NCI-H146 treated with DMSO at 0.1 percent for 48 hours (cell line): Measurements from ENCODE around the gene DCAF10.
"Not testable (repeated sequence)": the region's sequence is repeated elsewhere in the genome, so short reads cannot be mapped to it uniquely, and the experiment has no call there.

Experiments
- DNase-seq: peaks from one replicate; lab custom pipeline; 2025; ENCODE audit not compliant: unreplicated experiment; lab: John Stamatoyannopoulos, UW

The DCAF10 gene

DNA sequence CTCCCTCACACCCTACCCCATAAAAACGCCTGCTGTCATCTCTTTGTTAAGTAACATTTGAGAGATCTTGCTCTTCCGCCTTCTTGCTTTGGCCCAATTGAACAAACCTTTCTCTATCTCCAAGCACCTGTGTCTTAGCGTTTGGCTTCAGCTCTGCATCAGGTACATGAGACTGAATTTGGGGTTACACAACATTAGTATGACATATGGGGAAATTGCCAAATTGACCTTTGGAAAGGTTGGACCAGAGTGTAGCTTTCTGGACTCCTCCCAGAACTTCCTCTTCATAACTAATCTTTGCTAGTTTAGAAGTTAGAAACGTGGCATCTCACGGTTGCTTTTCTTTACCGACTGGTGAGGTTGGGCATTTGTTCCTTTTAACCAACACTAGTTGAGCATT, 12.3 kb upstream of the DCAF10 start:
- DNase-seq, result no peak

DNA sequence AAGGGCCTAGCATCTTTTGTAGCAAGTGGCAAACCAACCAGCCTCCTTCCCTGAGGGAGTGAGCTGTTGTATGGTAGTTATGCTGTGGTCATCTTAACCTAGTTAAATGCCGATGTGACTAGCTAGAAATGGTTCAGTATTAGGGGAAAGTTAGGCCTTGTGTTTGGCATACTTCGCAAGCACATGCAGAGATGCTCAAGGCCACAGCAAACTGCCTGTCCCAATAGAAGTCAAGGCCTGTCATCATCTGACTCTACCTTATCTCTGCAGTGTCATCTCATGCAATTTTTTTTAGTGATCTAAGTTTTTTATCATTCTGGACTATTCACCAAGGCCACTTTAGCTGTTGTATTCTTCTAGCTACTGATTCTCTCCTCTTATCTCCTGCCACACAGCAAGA, 10.5 kb upstream of the DCAF10 start:
- DNase-seq, result no peak

DNA sequence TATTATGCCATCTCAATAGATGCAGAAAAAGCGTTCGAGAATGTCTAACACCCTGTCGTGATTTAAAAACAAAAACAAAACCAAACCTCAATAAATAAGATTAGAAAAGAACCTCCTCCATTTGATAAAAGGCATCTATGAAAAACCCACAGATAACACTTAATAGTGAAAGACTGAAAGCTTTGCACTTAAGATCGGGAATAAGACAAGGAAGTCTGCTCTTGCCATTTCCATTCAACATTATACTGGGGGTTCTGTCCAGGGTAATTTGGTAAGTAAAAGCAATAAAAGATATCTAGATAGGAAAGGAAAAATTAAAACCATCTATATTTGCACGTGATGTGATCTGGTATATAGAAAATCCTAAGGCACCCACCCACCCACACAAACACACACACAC, 8.5 kb upstream of the DCAF10 start:
- no peak for DNase-seq

DNA sequence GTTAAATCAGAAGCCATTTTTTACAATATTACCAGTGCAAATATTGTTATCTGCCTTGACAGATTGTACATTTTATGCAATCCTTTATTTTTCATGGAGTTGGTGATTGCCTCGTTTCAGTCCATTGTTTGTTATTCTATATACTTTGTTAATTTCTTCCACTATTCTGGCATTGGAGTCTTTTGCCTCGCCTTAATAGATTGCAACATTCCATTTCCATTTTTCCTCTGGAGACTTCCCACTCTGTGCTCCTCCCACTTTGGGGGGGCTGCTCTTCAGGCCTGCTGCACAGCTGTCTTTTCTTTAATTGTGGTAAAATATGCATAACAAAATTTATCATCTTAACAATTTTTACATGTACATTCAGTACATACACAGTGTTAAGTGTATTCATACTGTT, 4.4 kb upstream of the DCAF10 start:
- no peak for DNase-seq

DNA sequence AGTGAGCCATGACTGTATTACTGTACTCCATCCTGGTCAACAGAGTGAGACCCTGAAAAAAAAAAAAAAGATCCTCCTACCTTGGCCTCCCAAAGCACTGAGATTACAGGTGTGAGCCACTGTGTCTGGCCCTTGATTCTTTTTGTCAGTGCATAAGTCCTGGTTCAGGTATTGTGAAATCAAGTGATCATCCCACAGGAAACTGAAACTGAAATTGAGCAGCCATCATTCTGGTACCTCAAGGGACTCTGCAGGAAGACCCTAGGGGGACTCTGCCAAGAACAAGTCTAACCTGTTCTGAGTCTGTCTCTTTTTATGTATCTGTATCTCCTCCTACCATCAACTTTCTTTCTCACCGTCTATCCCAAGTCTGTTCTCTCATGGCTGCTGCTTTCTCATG, 1.9 kb upstream of the DCAF10 start:
- DNase-seq, result no peak

DNA sequence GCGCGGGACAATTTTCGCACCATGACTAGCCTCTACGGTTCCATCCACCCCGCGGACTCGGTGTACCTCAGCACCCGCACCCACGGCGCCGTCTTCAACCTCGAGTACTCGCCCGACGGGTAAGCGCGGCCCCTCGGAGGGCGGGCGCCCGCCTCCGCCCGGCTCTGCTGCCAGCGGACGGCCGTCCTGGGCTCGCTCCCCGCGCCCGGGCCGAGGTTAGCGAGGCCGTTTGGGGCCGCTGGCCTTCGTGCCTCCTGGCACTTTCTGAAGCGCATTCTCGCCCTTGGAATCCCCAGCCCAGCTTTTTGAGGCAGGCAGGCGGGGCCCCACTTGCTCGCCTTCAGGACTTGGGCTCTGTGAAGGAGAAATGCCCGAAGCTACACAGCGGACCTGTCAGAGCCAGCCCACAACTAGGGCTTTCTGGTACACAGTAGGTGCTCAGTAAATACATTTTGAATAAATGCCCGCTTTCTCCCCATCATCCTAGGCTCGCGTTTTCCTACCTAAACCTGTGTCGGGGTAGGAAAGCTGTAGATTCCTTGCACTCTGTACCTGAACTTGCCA, 772 bp downstream of the DCAF10 start:
- no peak for DNase-seq

DNA sequence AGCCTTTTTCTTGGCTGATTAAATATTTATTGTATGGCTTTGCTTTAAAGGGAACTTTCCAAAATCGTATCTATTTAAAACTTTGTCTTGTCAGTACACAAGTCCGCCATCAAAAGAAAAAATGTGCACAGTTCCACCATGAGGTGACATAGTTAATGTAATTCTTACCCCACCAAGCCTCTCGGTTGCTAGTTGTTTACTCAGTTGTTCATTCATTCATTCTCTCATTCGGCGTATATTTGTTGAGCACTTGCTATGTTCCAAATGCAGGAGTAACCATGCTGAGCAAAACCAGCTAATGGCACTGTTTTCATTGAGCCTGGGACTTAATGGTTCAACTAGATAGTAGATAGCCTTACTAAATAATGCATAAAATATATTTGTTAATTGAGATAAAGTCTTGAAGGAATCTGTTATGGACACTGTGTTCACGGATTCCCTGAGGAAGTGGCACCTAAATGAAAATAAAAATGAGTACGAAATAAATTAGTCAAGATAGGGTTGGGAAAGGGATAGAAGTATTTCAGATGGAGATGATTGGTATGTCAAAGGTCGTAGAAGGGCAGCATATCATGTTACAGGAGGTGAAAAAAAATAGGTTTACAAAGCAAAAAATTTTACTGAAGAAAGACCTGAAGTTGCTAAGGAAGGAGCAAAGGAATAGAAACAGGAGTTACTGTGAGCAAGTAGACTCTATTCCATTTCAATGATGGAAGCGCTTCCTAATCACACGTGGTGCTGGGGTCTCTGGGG, 1.5 kb downstream of the DCAF10 start:
- no peak for DNase-seq

DNA sequence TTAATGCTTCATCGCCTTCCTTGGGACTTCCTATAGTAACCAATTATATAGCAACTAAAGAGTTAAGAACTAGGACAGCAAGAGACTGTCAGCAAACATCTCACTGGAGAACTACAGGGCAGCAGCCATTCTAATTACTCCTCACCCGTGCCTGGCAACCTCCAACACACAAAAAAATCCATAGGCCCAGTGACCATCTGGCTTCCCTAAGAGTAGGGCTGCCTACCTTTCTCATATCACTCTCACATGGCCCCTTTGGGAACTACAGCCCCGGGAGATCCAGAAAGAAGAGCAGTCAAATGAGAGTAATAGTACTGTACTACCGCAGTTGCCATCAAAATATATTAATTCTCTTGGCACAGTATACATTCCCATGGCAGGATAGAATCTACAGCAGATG, 5.7 kb downstream of the DCAF10 start:
- DNase-seq, result no peak

DNA sequence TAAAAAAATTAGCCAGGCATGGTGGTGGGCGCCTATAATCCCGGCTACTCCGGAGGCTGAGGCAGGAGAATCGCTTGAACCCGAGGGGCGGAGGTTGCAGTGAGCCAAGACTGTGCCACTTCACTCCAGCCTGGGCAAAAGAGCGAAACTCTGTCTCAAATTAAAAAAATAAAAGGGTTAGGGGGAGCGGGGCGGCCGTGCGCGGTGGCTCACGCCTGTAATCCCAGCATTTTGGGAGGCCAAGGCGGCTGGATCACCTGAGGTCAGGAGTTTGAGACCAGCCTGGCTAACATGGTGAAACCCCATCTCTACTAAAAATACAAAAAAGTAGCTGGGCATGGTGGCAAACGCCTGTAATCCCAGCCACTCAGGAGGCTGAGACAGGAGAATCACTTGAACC, 9.1 kb downstream of the DCAF10 start:
- not testable (repeated sequence) for DNase-seq

DNA sequence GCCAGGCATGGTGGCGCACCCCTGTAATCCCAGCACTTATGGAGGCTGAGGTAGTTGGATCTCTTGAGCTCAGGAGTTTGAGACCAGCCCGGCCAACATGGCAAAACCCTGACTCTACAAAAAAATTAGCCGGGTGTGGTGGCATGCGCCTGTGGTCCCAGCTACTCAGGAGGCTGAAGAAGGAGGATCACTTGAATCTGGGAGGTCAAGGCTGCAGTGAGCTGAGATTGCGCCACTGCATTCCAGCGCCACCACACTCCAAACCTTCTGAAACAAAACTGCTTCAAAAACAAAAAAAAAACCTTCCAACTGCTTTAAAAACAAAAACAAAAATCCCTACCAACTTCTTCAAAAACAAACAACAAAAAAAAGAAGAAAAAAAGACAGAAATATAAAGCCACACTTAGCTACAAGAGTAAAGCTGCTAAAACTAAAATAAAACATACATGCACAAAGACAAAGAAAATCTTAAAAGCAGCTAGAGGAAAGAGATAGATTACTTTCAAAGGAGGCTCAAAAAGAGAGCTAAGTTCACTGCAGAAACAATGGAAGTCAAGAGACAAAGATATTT, 11.4 kb downstream of the DCAF10 start:
- no peak for DNase-seq

DNA sequence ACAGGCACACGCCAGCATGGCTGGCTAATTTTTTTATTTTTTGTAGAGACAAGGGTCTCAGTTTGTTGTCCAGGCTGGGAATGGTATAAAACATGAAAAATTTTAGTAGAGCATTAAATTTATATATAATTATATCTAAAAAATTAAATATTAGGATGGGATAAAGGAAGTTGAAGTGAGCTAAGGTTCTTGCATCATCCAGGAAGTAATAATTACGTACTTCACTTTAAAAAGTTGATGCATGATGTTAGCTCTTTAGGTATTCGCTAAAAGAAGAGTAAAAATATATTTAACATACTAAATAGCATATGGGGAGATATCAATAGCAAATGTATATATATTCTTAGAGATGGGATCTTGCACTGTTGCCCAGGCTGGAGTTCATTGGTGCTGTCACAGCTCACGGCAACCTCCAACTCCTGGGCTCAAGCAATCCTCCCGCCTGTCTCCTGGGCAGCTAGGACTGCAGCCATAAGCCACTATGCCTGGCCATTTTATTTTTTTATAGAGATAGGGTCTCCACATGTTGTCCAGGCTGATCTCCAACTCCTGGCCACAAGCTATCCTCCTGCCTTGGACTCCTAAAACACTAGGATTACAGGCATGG, 12.3 kb downstream of the DCAF10 start:
- DNase-seq, result no peak

DNA sequence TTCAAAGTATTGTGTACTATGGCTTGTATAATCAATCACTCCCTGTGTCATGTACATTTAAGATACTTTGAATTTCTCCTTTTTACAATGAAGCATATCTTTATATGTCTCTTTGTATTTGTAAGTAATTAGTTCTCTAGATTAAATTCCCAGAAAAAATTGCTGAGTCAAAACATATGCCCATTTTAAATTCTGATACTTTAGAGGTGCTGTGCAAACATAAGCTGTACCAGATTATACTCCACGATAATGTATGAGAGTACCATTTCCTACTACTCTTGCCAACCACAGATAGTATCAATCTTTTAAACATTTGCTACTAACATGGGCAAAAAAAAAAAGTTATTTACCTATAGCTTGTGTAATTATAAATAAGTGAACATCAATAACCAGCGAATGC, 18.3 kb downstream of the DCAF10 start:
- no peak for DNase-seq

DNA sequence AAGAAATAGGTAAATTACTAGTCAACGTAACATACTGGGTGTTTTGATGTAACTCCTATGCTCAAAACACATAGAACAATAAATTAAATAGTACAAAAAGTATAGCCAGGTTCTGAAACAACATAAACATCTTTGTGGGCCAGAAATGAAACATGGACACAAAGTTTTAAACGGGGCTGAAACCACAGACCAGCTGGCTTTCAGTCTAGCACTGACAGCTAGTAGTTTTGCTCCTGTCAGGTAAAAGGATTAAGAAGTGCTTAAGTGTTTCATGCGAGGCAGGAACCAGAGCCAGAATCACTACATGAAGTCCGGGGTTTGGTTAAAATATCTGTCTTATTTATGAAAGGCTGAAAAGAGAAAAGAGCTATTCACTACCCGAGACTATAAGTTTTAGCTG, 19.5 kb downstream of the DCAF10 start:
- no peak for DNase-seq

DNA sequence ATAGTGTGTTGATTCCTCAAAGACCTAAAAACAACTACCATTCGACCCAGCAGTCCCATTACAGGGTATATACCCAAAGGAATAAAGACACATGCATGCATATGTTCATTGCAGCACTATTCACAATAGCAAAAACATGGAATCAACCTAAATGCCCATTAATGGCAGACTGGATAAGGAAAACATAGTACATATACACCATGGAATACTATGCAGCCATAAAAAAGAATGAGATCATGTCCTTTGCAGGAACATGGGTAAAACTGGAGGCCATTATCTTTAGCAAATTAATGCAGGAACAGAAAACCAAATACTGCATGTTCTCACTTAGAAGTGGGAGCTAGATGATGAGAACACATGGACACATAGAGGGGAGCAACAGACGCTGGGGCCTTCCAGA, 24.6 kb downstream of the DCAF10 start:
- DNase-seq, result not testable (repeated sequence)

DNA sequence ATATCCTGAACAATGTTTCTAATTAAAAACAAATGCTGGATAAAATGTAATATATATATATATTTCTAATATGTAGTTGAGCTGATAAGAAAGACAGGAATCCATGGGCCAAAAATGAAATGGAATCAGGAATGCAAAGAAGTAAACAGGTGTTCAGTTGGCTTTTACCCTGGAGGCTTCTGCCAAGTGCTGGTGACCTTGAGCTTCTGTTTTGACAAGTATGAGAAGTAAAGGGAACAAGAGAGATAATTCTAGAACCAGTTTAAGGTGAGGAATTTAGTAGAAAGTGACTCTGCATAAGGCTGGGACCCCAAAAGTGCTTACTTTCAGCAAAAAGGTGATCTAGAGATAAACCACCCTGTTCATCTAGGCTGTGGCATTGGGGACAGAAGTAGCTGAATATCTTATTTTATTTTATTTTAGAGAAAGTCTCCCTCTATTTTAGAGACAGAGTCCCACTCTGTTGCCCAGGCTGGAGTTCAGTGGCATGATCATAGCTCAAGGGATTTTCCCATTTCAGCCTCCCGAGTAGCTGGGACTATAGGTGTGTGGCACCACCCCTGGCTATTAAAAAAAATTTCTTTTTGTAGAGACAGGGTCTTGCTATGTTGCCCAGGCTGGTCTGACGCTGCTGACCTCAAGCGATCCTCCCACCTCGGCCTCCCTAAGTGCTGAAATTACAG, 27.0 kb downstream of the DCAF10 start:
- DNase-seq, result no peak

DNA sequence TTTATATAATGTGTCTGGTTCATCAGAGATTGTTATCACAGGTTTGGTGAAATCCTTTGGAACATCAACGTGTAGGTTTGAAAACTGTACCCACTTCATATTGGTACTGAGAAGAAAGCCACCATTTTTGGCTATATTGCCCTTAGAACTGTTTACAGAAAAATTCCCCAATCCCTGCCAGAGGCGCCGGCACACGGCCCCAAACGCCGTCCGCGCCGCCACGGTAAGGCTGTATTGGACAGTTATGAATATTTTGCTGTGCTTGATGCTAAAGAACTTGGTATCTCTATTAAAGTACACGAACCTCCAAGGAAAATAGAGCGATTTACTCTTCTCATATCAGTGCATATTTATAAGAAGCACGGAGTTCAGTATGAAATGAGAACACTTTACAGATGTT, 35.2 kb downstream of the DCAF10 start:
- no peak for DNase-seq

DNA sequence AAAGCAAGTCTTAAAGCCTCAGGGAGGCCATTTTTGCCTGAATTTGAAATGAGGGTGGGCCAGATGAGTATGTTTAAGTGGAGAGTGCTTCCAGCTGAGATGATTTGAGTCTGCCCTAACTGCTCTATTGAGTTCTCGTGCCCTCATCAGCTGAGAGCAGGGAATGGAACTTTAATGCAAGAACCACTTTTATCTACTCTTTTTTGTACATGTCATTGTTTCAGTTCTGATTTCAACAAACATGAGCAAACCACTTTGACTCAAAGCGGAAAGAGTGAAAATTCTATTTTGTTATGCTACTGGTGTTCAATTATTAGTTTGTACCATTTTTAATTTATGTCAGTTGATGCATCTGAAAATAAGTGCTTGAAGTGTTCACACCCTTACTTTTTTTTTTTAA, 35.8 kb downstream of the DCAF10 start:
- no peak for DNase-seq

DNA sequence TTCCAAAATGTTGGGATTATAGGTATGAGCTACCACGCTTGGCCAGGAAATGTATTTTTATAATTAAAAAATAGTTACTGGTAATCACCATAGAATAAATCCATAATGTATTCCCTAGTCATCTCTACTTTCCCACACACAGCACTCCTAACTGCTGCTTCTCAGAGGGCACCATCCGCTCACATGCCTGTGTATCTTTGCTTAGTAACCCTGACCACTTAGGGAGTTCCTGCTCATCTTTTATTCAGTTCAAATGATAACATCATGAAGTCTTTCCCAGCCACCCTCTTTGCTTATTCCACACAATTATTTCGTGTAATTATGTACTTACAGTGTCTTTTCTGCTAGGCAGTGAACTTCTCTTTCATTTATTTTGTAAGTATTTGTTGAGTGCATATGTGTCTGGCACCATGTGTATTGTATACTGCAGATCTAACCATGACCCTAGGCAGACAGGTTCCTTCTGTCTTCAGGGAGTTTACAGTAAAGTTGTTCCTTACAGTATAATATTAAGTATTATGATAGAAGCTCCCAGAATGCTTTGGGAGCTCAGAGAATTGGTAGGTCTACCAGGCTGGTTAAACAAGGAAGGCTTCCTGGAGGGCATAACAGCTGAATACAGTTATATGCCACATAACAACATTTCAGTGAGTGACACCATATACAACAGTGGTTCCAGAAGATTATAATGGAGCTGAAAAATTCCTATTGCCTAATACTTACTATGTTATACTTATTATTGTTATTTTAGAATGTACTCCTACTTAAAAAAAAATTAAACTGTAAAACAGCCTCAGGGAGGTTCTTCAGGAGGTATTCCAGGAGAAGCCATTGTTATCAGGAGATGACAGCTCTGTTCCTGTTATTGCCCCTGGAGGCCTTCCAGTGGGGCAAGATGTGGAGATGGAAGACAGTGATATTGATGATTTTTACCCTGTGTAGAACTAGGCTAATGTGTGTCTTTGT, 39.2 kb downstream of the DCAF10 start:
- no peak for DNase-seq

DNA sequence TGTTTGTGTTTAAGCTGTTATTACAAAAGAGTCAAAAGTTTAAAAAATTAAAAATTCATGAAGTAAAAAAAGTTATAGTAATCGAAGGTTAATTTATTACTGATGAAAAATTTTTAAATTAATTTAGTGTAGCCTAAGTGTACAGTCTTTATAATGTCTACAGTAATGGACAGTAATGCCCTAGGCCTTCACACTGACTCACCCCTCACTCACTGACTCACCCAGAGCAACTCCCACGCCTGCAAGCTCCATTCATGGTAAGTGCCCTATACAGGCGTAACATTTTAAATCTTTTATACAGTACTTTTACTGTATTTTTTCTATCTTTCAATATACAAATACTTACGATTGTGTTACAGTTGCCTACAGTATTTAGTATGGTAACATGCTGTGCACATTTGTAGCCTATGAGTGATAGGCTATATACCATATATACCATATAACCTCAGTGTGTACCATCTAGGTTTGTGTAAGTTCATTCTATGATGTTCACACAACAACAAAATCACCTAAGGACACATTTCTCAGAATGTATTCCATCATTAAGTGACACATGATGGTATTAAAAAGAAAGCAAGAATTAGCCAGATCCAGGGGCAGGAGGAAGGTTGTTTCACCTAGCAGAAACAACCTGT, 40.1 kb downstream of the DCAF10 start:
- DNase-seq, result no peak

DNA sequence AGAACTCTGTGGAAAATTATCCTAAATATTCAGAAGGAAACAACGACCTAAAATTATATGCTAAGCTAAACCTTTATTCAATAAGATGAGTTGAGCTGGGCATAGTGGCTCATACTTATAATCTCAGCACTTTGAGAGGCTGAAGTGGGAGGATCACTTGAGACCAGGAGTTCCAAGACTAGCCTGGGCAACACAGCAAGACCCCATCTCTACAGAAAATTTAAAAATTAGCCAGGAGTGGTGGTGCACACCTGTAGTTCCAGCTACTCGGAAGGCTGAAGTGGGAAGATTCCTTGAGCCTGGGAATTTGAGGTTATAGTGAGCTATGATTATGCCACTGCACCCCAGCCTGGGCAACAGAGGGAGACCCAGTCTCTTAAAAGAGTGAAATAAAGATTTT, 51.6 kb downstream of the DCAF10 start:
- DNase-seq, result no peak
